Fibroblast of lung (primary cell): ENCODE data around the gene LILRB4.
"Not testable (repeated sequence)": the region's sequence is repeated elsewhere in the genome, so short reads cannot be mapped to it uniquely, and the experiment has no call there.

Experiments
- CTCF ChIP-seq, 2 donors: IDR thresholded peaks in 1 of 2; conservative IDR thresholded peaks in 1 of 2; 1 replicate in 1 of 2; 2 replicates in 1 of 2; pipeline ENCODE4 v1.5.1; 2011 to 2012; ENCODE audit warnings: low read length in 2 of 2, control low read depth in 1 of 2, inconsistent platforms in 1 of 2, low read depth in 1 of 2, mild to moderate bottlenecking in 1 of 2
- EZH2 ChIP-seq: IDR thresholded peaks from 2 replicates; pipeline ENCODE4 v1.5.1; 2012; ENCODE audit warnings: low read length, control low read depth, mild to moderate bottlenecking; ENCODE audit errors: missing control alignments

- not testable (repeated sequence) for TF ChIP-seq CTCF (conservative IDR thresholded peaks at IDR 0.05 in 1 of 2, IDR thresholded peaks at IDR 0.05 in 1 of 2; ENCODE audit: low read depth in 1 of 2, low read length in 2 of 2); EZH2
Measured at GRCh38 chr19:54643583-54643982, 19.2 kb upstream of the LILRB4 start.
